Sigmoid colon (tissue), 7 donors: Measurements from ENCODE around the gene TRERF1. TPM values are rescaled to one million over a fixed set of nuclear protein-coding genes. Genes with fewer than 3 reads are reported as not detected.
A peak's percentile ranks its signal among the peaks of the same experiment; 100 is the strongest.

Experiments used
- DNase-seq: peaks from one replicate; pipeline ENCODE4 v3.0.0-alpha.2; 2019
- H3K27ac ChIP-seq, 4 donors: fragments of 200-600 bp; sonication (generic); one replicate each; pipeline ENCODE4 v1.5.1; 2016 to 2019; ENCODE audit warnings: mild to moderate bottlenecking in 1 of 4
- H3K27me3 ChIP-seq, 3 donors: fragments of 200-600 bp; sonication (generic); one replicate each; pipeline ENCODE4 v1.5.1; 2019; ENCODE audit warnings: mild to moderate bottlenecking in 1 of 3
- H3K36me3 ChIP-seq, 4 donors: fragments of 200-600 bp; sonication (generic); one replicate each; pipeline ENCODE4 v1.5.1; 2016 to 2019
- H3K4me1 ChIP-seq, 4 donors: fragments of 200-600 bp; sonication (generic); one replicate each; pipeline ENCODE4 v1.5.1; 2017 to 2019
- H3K4me3 ChIP-seq, 4 donors: fragments of 200-600 bp; sonication (generic); one replicate each; pipeline ENCODE4 v1.5.1; 2017 to 2019; ENCODE audit warnings: mild to moderate bottlenecking in 2 of 4, moderate library complexity in 1 of 4
- H3K9me3 ChIP-seq, 4 donors: fragments of 200-600 bp in 3 of 4; sonication (generic) in 3 of 4; one replicate each; pipeline versions ENCODE4 v1.5.1 to v1.6.1; 2013 to 2019
- EP300 ChIP-seq, 4 donors: sonication (generic); formaldehyde crosslinking; IDR thresholded peaks; one replicate each; pipeline ENCODE4 v1.6.1; 2017; ENCODE audit warnings: antibody characterized with exemption in 4 of 4
- POLR2A ChIP-seq, 2 donors: fragments of 450-650 bp; IDR thresholded peaks; one replicate each; pipeline ENCODE4 v1.6.1; 2016; ENCODE audit warnings: antibody characterized with exemption in 2 of 2, mild to moderate bottlenecking in 2 of 2, moderate library complexity in 2 of 2
- POLR2AphosphoS5 ChIP-seq, 4 donors: sonication (generic); formaldehyde crosslinking; IDR thresholded peaks; one replicate each; pipeline ENCODE4 v1.6.1; 2017; ENCODE audit warnings: antibody characterized with exemption in 4 of 4
- WGBS, 2 donors: extraction: QIAGEN DNeasy Blood & Tissue Kit; methylation state at CpG; one replicate each; pipeline ENCODE4 v1.1.7; 2013; 5-methylcytosine and 5-hydroxymethylcytosine counted together
- intact Hi-C: fragments of 100-400 bp; cut with DNase I; formaldehyde crosslinking; loops from one replicate; pipeline ENCODE4 v1.15.1; 2023
- polyA plus RNA-seq, 3 donors: library from polyadenylated mRNA; stranded (reverse); fragments of 200-250 nt; gene quantifications; one replicate each; pipeline ENCODE4 v1.2.3, GENCODE V29; 2013
- total RNA-seq, 4 donors: library from RNA; depleted of rRNA; stranded (reverse); fragments of >200 nt; gene quantifications; one replicate each; pipeline ENCODE4 v1.1.0, GENCODE V29; 2016
- TF ChIP-seq, protein P1 (sequence below), 4 experiments: fragments of 450-650 bp in 3 of 4; fragments of 200-600 bp in 1 of 4; IDR thresholded peaks; one replicate each; pipeline ENCODE4 v1.5.1; 2016 to 2019; ENCODE audit warnings: antibody characterized with exemption in 4 of 4, mild to moderate bottlenecking in 3 of 4, moderate library complexity in 2 of 4
- donor health status: healthy with polysubstance abuse.
- donor health status: Bipolar disorder and iron deficiency.
- donor health status: healthy.

The TRERF1 gene
- total and polyA plus RNA-seq, 7 donors = 0.46 to 10.5 (median 4.6) TPM

DNA sequence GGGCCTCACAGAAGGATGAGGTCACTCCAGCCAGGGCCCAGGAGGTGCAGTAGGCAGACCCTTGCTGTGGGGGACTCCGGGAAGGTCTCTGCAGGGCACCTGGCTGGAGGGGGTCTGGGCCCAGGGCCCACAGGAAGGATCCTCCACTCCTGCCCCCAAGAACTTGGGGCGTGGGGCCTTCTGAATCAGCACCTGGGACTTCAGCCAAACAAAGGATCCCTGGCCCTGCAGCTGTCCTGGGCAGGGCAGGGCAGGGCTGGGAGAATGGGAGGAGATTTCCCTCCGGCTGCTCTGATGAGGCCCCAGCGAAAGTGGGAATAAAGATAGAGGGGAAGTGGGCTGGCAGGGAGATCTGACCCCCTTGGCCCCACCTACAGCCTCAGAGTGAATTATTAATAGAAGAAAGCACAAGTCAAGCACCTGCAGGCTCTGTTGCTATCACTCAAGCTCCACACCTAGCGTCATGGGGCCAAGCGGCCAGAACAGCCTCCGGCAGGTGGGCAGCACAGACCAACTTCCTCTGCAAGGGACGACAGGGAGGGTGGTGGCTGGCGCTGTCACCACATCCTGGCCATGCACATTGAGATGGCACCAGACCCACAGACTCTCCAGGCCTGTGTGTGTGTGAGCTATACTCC, 172.5 kb downstream of the TRERF1 start:
- intact Hi-C loops = no loop called here
- peak; percentile 71 for DNase-seq
- no peaks in the 10 kb centered on the region for H3K36me3 ChIP-seq
- no peak overlapping the region for H3K4me3 ChIP-seq
- H3K9me3 ChIP-seq = no peaks in the 10 kb centered on the region
- no peak for TF ChIP-seq POLR2AphosphoS5 (IDR thresholded peaks at IDR 0.05)
- TF ChIP-seq, protein P1, sequence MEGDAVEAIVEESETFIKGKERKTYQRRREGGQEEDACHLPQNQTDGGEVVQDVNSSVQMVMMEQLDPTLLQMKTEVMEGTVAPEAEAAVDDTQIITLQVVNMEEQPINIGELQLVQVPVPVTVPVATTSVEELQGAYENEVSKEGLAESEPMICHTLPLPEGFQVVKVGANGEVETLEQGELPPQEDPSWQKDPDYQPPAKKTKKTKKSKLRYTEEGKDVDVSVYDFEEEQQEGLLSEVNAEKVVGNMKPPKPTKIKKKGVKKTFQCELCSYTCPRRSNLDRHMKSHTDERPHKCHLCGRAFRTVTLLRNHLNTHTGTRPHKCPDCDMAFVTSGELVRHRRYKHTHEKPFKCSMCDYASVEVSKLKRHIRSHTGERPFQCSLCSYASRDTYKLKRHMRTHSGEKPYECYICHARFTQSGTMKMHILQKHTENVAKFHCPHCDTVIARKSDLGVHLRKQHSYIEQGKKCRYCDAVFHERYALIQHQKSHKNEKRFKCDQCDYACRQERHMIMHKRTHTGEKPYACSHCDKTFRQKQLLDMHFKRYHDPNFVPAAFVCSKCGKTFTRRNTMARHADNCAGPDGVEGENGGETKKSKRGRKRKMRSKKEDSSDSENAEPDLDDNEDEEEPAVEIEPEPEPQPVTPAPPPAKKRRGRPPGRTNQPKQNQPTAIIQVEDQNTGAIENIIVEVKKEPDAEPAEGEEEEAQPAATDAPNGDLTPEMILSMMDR (IDR thresholded peaks at IDR 0.05) = no peak
- TF ChIP-seq EP300 (IDR thresholded peaks at IDR 0.05) = no peak
- 12 to 29% methylated on average over 9 of the region's 9 CpGs for WGBS, 2 donors
- no peaks in the 10 kb centered on the region for H3K27me3 ChIP-seq
- peak overlapping the region in 1 of 4 donors; percentile 49 for H3K27ac ChIP-seq
- peaks cover 0 to 35% (median 11%) of the 10 kb centered on the region in 4 donors for H3K4me1 ChIP-seq

GRCh38 chr6:42278131-42278853, 173.4 kb downstream of the TRERF1 start:
- Histone ChIP-seq H3K4me3 (no peak overlapping the region), H3K27ac (peak overlapping the region in 1 of 4 donors; percentile 49), H3K27me3 (no peaks in the 10 kb centered on the region), H3K4me1 (peaks cover 0 to 35% (median 11%) of the 10 kb centered on the region in 4 donors), H3K36me3 (no peaks in the 10 kb centered on the region), H3K9me3 (no peaks in the 10 kb centered on the region)
- TF ChIP-seq POLR2A (IDR thresholded peaks at IDR 0.05) = no peak
- intact Hi-C loops = no loop called here
- no peak for DNase-seq
- WGBS, 2 donors = 70 to 74% methylated on average over 7 of the region's 7 CpGs

DNA sequence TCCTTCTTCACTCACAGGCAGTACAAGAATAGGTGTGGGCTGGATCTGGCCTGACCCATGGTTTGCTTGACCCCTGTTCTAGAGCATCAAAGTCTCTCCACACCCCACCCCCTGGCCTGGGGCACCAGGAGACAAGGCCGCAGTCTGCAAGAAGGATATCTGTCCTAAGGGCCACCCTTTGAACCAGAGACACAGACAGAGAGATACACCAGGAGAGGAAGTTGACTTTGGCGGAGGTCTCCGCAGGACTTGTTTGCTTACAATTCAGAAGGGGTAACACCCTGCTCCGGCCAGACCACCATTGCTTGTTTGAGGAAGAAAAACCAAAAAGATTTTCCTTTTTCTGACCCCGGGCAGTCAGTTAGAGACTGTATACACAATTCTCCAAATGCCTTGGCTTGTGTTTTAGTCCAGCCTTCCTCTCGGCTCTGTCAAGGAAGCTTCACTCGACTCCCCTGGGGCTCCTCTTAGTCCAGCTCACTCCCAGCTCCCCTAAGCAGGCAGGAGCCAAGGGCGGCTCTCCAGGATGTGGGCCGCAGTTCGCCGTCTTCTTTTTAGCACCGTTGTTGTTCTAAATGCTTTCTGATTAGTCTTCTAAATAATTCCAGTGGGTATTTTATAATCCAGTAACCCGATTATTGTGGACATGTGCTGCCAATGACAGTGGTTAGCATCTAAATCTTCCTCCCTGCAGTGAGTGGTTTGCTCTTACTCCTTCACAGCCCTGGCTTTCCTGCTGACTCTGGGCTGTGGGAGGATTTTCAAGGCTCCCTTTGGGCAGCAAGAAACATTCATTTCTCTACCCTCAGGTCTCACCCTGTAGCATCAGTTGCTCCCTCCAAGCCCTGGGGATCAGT, 175.5 kb downstream of the TRERF1 start:
- no peak overlapping the region for H3K4me3 ChIP-seq
- H3K9me3 ChIP-seq = no peaks in the 10 kb centered on the region
- intact Hi-C loops = no loop called here
- peaks cover 0 to 40% (median 14%) of the 10 kb centered on the region in 4 donors for H3K4me1 ChIP-seq
- peak; percentile 86 for DNase-seq
- WGBS, 2 donors = 67 to 76% methylated on average over 13 of the region's 13 CpGs
- H3K27ac ChIP-seq = peak overlapping the region; percentile 44 to 60 (median 46)
- H3K36me3 ChIP-seq = no peaks in the 10 kb centered on the region
- H3K27me3 ChIP-seq = no peaks in the 10 kb centered on the region
- TF ChIP-seq POLR2A (IDR thresholded peaks at IDR 0.05) = no peak
- TF ChIP-seq, protein P1 (IDR thresholded peaks at IDR 0.05) = no peak
- no peak for TF ChIP-seq EP300 (IDR thresholded peaks at IDR 0.05)
- no peak for TF ChIP-seq POLR2AphosphoS5 (IDR thresholded peaks at IDR 0.05)

DNA sequence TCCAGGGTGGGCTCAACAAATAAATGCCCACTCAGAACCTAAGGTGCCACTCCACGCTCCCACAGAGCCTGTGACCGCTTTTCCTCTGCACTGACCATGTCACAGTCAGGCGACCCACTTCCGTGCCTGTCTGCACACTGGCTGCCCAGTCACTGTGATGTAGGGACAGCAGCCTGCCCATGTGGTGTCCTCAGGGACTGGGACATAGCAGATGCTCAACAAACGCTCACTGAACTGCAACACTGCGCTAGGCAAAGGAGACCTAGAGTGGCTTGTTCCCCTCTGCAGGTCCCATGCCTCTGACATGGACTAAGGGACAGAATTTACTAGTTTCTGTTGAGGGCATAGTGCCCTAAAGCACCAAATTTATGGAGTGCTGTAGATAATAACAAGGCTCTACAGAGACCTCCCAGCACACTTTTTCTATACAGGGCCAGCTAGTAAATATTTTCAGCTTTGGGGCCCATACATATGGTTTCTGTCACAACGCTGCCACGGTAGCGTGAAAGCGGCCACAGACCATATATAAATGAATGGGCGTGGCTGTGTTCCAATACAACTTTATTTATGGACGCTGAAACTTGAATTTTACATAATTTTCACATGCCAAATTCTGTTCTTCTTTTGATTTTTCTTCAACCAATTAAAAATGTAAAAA, 176.2 kb downstream of the TRERF1 start:
- H3K4me3 ChIP-seq = no peak overlapping the region
- peaks cover 0 to 33% (median 13%) of the 10 kb centered on the region in 4 donors for H3K4me1 ChIP-seq
- peak overlapping the region; percentile 44 to 60 (median 46) for H3K27ac ChIP-seq
- no peaks in the 10 kb centered on the region for H3K36me3 ChIP-seq
- DNase-seq = peak; percentile 43
- WGBS, 2 donors = 91% methylated on average over 12 of the region's 12 CpGs
- TF ChIP-seq POLR2AphosphoS5 (IDR thresholded peaks at IDR 0.05) (no peak), POLR2A (IDR thresholded peaks at IDR 0.05) (no peak), EP300 (IDR thresholded peaks at IDR 0.05) (no peak)
- TF ChIP-seq, protein P1 (IDR thresholded peaks at IDR 0.05) = no peak
- no peaks in the 10 kb centered on the region for H3K9me3 ChIP-seq
- H3K27me3 ChIP-seq = no peaks in the 10 kb centered on the region
- intact Hi-C loops = no loop called here
